HepG2 (cell line): Measurements from ENCODE around the gene FAM156B. TPM values are rescaled to one million over a fixed set of nuclear protein-coding genes. Genes with fewer than 3 reads are reported as not detected.
"Not testable (repeated sequence)": the region's sequence is repeated elsewhere in the genome, so short reads cannot be mapped to it uniquely, and the experiment has no call there.

Source experiments
- ATAC-seq: fragments of 200-7000 bp; cut with Tn5 transposase; 3 replicates; pipeline ENCODE4 v1.9.1; 2020; ENCODE audit warnings: mild to moderate bottlenecking, moderate library complexity
- Bru-seq: library from RNA; stranded (reverse); fragments of 400-500 nt; gene quantifications from one replicate; lab custom pipeline; 2021; lab: Mats Ljungman, UMichigan
- BruChase-seq, 2 experiments: library from RNA; stranded (reverse); fragments of 400-500 nt; gene quantifications; one replicate each; lab custom pipeline; 2021; lab: Mats Ljungman, UMichigan
- BruUV-seq: library from RNA; stranded (reverse); fragments of 400-500 nt; replicated peaks from 2 replicates; lab custom pipeline; 2021; lab: Mats Ljungman, UMichigan
- CTCF ChIA-PET: fragments of 300-600 bp; formaldehyde crosslinking; extraction: SDS; loops from one replicate; lab custom pipeline; 2021; ENCODE audit warnings: low total read pairs, inconsistent platforms, low intra/inter-chr PET ratio; lab: Yijun Ruan, JAX
- POLR2A ChIA-PET: fragments of 350-600 bp; sonication (Branson Sonifier 250); formaldehyde crosslinking; loops from one replicate; lab custom pipeline; 2020; ENCODE audit warnings: antibody characterized with exemption, inconsistent platforms; lab: Yijun Ruan, JAX
- DNase-seq: peaks from one replicate; pipeline ENCODE4 v3.0.0-alpha.2; 2015; ENCODE audit warnings: low spot score
- FAIRE-seq: peaks from 3 replicates; lab custom pipeline; 2011; peaks lifted over from hg19 to GRCh38; lab: Jason Lieb, UNC
- H2AFZ ChIP-seq: one replicate; pipeline ENCODE4 v1.6.1; 2011; ENCODE audit warnings: low read length, inconsistent platforms
- H3K27ac ChIP-seq: fragments of 300-600 bp; 3 replicates; pipeline ENCODE4 v1.8.0; 2011; ENCODE audit warnings: mixed run types, mild to moderate bottlenecking, mixed read lengths, low read length, inconsistent platforms; ENCODE audit not compliant: insufficient read depth; ENCODE audit errors: extremely low read length
- H3K27me3 ChIP-seq, 2 experiments: fragments of 200-600 bp in 1 of 2; 2 replicates in 1 of 2; 3 replicates in 1 of 2; pipeline versions ENCODE4 v1.6.0 to v1.8.0; 2011; ENCODE audit warnings: low read length in 2 of 2, mild to moderate bottlenecking in 2 of 2, moderate library complexity in 2 of 2, inconsistent platforms in 1 of 2; ENCODE audit not compliant: insufficient read depth in 2 of 2, control insufficient read depth in 1 of 2
- H3K36me3 ChIP-seq, 2 experiments: fragments of 200-600 bp in 1 of 2; replicated peaks in 1 of 2; 2 replicates in 1 of 2; 3 replicates in 1 of 2; pipeline versions ENCODE4 v1.5.1 to v1.8.0; 2011; ENCODE audit warnings: low read length in 2 of 2, inconsistent platforms in 1 of 2; ENCODE audit not compliant: insufficient read depth in 2 of 2, control insufficient read depth in 1 of 2
- H3K4me1 ChIP-seq: 2 replicates; pipeline ENCODE4 v1.5.1; 2012; ENCODE audit warnings: low read length, inconsistent platforms; ENCODE audit not compliant: insufficient read depth
- H3K4me2 ChIP-seq: 2 replicates; pipeline ENCODE4 v1.6.0; 2011; ENCODE audit warnings: low read depth, low read length, inconsistent platforms
- H3K4me3 ChIP-seq, 3 experiments: fragments of 200-600 bp in 1 of 3; sonication (generic), shearing (Covaris generic) in 1 of 3; replicated peaks in 1 of 3; 2 replicates each; pipeline ENCODE4 v1.5.1; 2011 to 2016; ENCODE audit warnings: low read length in 3 of 3, inconsistent platforms in 2 of 3, low read depth in 2 of 3, mild to moderate bottlenecking in 2 of 3, control low read depth in 1 of 3, mixed read lengths in 1 of 3; ENCODE audit not compliant: insufficient read depth in 1 of 3
- H3K79me2 ChIP-seq: one replicate; pipeline ENCODE4 v1.6.1; 2011; ENCODE audit warnings: low read length, inconsistent platforms; ENCODE audit not compliant: insufficient read depth
- H3K9ac ChIP-seq: 2 replicates; pipeline ENCODE4 v1.6.0; 2011; ENCODE audit warnings: mild to moderate bottlenecking, low read depth, low read length, inconsistent platforms; ENCODE audit not compliant: insufficient read depth
- H3K9me3 ChIP-seq: 2 replicates; pipeline ENCODE4 v1.5.1; 2012; ENCODE audit warnings: mild to moderate bottlenecking, low read length
- H4K20me1 ChIP-seq: 2 replicates; pipeline ENCODE4 v1.6.0; 2011; ENCODE audit warnings: inconsistent platforms, mild to moderate bottlenecking, low read length, moderate library complexity; ENCODE audit not compliant: insufficient read depth
- WGBS: methylation state at CpG from one replicate; pipeline ENCODE4 v1.1.6; 2017; ENCODE audit warnings: low lambda C conversion rate; 5-methylcytosine and 5-hydroxymethylcytosine counted together
- in situ Hi-C: cut with HindIII; loops from 2 replicates; pipeline ENCODE4 v1.10.0; 2017; ENCODE audit warnings: low pct_unique_long_range_greater_than_20kb; ENCODE audit not compliant: extremely low pct_ligation_motif_present
- intact Hi-C: fragments of 100-400 bp; cut with micrococcal nuclease; formaldehyde crosslinking; loops from one replicate; pipeline ENCODE4 v1.10.0; 2022; ENCODE audit not compliant: unreplicated experiment
- long read RNA-seq, 2 experiments: library from RNA in 1 of 2; library from polyadenylated mRNA in 1 of 2; stranded (forward) in 1 of 2; unstranded in 1 of 2; transcript quantifications; one replicate each; pipeline ENCODE4 v2.0.0, GENCODE V29; 2019 to 2022
- polyA minus RNA-seq, 3 experiments: library from RNA; depleted of rRNA, polyadenylated mRNA; stranded (reverse); fragments of >200 nt; gene quantifications; 2 replicates each; pipeline ENCODE4 v1.2.3, GENCODE V29; 2011; ENCODE audit warnings: low replicate concordance in 1 of 3
- polyA plus RNA-seq, 8 experiments: library from polyadenylated mRNA; depleted of rRNA in 3 of 8; stranded (reverse) in 7 of 8; unstranded in 1 of 8; fragments of >200 nt; fragmentation: Illumina TruSeq in 4 of 8; extraction: Trizol in 4 of 8; gene quantifications; 2 replicates each; pipeline versions ENCODE4 v1.2.1 to v1.2.3, GENCODE V29; 2011 to 2016; ENCODE audit warnings: low read depth in 4 of 8, missing spikeins in 1 of 8, mixed read lengths in 1 of 8; ENCODE audit not compliant: insufficient read depth in 1 of 8
- total RNA-seq, 5 experiments: library from RNA; depleted of rRNA; stranded (reverse); fragments of >200 nt; fragmentation: Illumina TruSeq; extraction: Trizol; gene quantifications; 2 replicates each; pipeline ENCODE4 v1.2.3, GENCODE V29; 2016; ENCODE audit warnings: low read depth in 1 of 5

Gene FAM156B
- total RNA-seq (2016; rRNA removed; fragmentation: Illumina TruSeq; extraction: Trizol) (6.3 and 7.8 TPM in 2 replicates), polyA plus RNA-seq (2011; rRNA removed) (82.1 and 85.9 TPM in 2 replicates), polyA minus RNA-seq (2011; rRNA and poly(A)+ RNA removed; ENCODE audit: low replicate concordance) (37.6 and 50.1 TPM in 2 replicates), Bru-seq, nascent RNA (percentile 19 among the genes with signal in this experiment), BruChase-seq, experiment 1, labeled RNA remaining after a 6-hour chase (percentile 23 among the genes with signal in this experiment), BruChase-seq, experiment 2, labeled RNA remaining after a 2-hour chase (percentile 22 among the genes with signal in this experiment)
- total RNA-seq (2016; cell fraction: cytosol; rRNA removed; fragmentation: Illumina TruSeq; extraction: Trizol; ENCODE audit: low read depth): 1.5 and 2.0 TPM in 2 replicates
- 5.4 and 10.1 TPM in 2 replicates for total RNA-seq (2016; cell fraction: insoluble cytoplasmic fraction; rRNA removed; fragmentation: Illumina TruSeq; extraction: Trizol)
- 1.1 and 5.2 TPM in 2 replicates for total RNA-seq (2016; cell fraction: membrane; rRNA removed; fragmentation: Illumina TruSeq; extraction: Trizol)
- total RNA-seq (2016; cell fraction: nucleus; rRNA removed; fragmentation: Illumina TruSeq; extraction: Trizol): 12.7 and 20.1 TPM in 2 replicates
- 49.9 and 65.2 TPM in 2 replicates for polyA plus RNA-seq (2011; cell fraction: cytosol; rRNA removed)
- 716 and 744 TPM in 2 replicates for polyA plus RNA-seq (2011; cell fraction: nucleus; rRNA removed)
- 24.5 and 26.7 TPM in 2 replicates for polyA plus RNA-seq (2012)
- 0.80 and 1.2 TPM in 2 replicates for polyA plus RNA-seq (2016; cell fraction: cytosol; fragmentation: Illumina TruSeq; extraction: Trizol; ENCODE audit: low read depth)
- polyA plus RNA-seq (2016; cell fraction: insoluble cytoplasmic fraction; fragmentation: Illumina TruSeq; extraction: Trizol; ENCODE audit: low read depth): 6.2 and 10.3 TPM in 2 replicates
- polyA plus RNA-seq (2016; cell fraction: membrane; fragmentation: Illumina TruSeq; extraction: Trizol; ENCODE audit: low read depth): 2.6 and 3.8 TPM in 2 replicates
- polyA plus RNA-seq (2016; cell fraction: nucleus; fragmentation: Illumina TruSeq; extraction: Trizol; ENCODE audit: insufficient read depth, low read depth): 5.2 and 14.6 TPM in 2 replicates
- polyA minus RNA-seq (2011; cell fraction: cytosol; rRNA and poly(A)+ RNA removed): 7.9 and 8.4 TPM in 2 replicates
- polyA minus RNA-seq (2011; cell fraction: nucleus; rRNA and poly(A)+ RNA removed): 54.3 and 64.1 TPM in 2 replicates
- long read RNA-seq, experiment 1, partial matches to known transcripts: 1 of 7 reads
- long read RNA-seq, experiment 1, other reads (novel, unspliced or antisense): 3 of 7 reads
- long read RNA-seq, experiment 2, partial matches to known transcripts: 0 of 7 reads
- long read RNA-seq, experiment 2, other reads (novel, unspliced or antisense): 3 of 7 reads

GRCh38 chrX:52896855-52897709 lies at the start of gene FAM156B:
Gene FAM156B (plus strand): TSS chrX:52897330. CDS start chrX:52907226, 9,896 bp downstream.
- H3K4me2 ChIP-seq, in situ Hi-C loops, H3K4me1 ChIP-seq, DNase-seq, H2AFZ ChIP-seq, BruUV-seq, H3K4me3 ChIP-seq, H3K79me2 ChIP-seq, H3K27ac ChIP-seq, intact Hi-C loops, CTCF ChIA-PET, H3K36me3 ChIP-seq, H3K9me3 ChIP-seq, FAIRE-seq, H4K20me1 ChIP-seq, H3K9ac ChIP-seq, POLR2A ChIA-PET, H3K27me3 ChIP-seq: not testable (repeated sequence)
- peak; percentile 89 for ATAC-seq
- no CpG with 5 or more reads among the region's 92 CpGs for WGBS
